GM18907 (cell line): ENCODE measurements around the gene TEX38.
"Not testable (repeated sequence)": the region's sequence is repeated elsewhere in the genome, so short reads cannot be mapped to it uniquely, and the experiment has no call there.

ENCODE experiments used
- ATAC-seq: cut with Tn5 transposase; IDR thresholded peaks from one replicate; pipeline ENCODE4 v1.9.1; 2021; ENCODE audit warnings: mild to moderate bottlenecking, moderate library complexity; ENCODE audit not compliant: unreplicated experiment

Gene TEX38

GRCh38 chr1:46671554-46671953 lies at the start of gene TEX38:
Gene TEX38 (plus strand): TSS chr1:46671854. CDS start chr1:46671935, 81 bp downstream.
- ATAC-seq, result no peak

- no peak for ATAC-seq
Observed at GRCh38 chr1:46621930-46622329, 49.7 kb upstream of the TEX38 start.

GRCh38 chr1:46622344-46622743 lies 49.3 kb upstream of the TEX38 start:
- ATAC-seq, result no peak

GRCh38 chr1:46623743-46624644 lies 47.7 kb upstream of the TEX38 start:
- ATAC-seq, result no peak

GRCh38 chr1:46630719-46631118 lies 40.9 kb upstream of the TEX38 start:
- no peak for ATAC-seq

- no peak for ATAC-seq
Observed at GRCh38 chr1:46635205-46635604, 36.4 kb upstream of the TEX38 start.

- no peak for ATAC-seq
Observed at GRCh38 chr1:46637444-46638083, 34.1 kb upstream of the TEX38 start.

- no peak for ATAC-seq
Observed at GRCh38 chr1:46638921-46639320, 32.7 kb upstream of the TEX38 start.

- ATAC-seq, result no peak
Observed at GRCh38 chr1:46639547-46639946, 32.1 kb upstream of the TEX38 start.

- ATAC-seq, result no peak
Observed at GRCh38 chr1:46642115-46642680, 29.5 kb upstream of the TEX38 start.

- ATAC-seq, result no peak
Observed at GRCh38 chr1:46643368-46643775, 28.3 kb upstream of the TEX38 start.

GRCh38 chr1:46645815-46646214 lies 25.8 kb upstream of the TEX38 start:
- no peak for ATAC-seq

- no peak for ATAC-seq
Observed at GRCh38 chr1:46646331-46646730, 25.3 kb upstream of the TEX38 start.

- no peak for ATAC-seq
Observed at GRCh38 chr1:46646844-46647243, 24.8 kb upstream of the TEX38 start.

- no peak for ATAC-seq
Observed at GRCh38 chr1:46647611-46648010, 24.0 kb upstream of the TEX38 start.

GRCh38 chr1:46649764-46650163 lies 21.9 kb upstream of the TEX38 start:
- no peak for ATAC-seq

GRCh38 chr1:46650491-46650890 lies 21.2 kb upstream of the TEX38 start:
- no peak for ATAC-seq

GRCh38 chr1:46651152-46651551 lies 20.5 kb upstream of the TEX38 start:
- not testable (repeated sequence) for ATAC-seq

GRCh38 chr1:46652321-46653100 lies 19.1 kb upstream of the TEX38 start:
- ATAC-seq, result no peak

GRCh38 chr1:46653405-46653958 lies 18.2 kb upstream of the TEX38 start:
- ATAC-seq, result no peak

GRCh38 chr1:46654012-46654411 lies 17.6 kb upstream of the TEX38 start:
- ATAC-seq, result no peak
